NOMO-1 (cell line): ENCODE results near the gene LRRC4B.

Experiments
- DNase-seq, 2 experiments: peaks; one replicate each; lab custom pipeline; 2025; ENCODE audit not compliant: unreplicated experiment in 2 of 2; lab: John Stamatoyannopoulos, UW

Gene LRRC4B

GRCh38 chr19:50554212-50554611 is 14.0 kb downstream of the LRRC4B start:
- no peak for DNase-seq

- DNase-seq = no peak
Observed at GRCh38 chr19:50553134-50553703, 15.0 kb downstream of the LRRC4B start.

GRCh38 chr19:50552540-50552939 is 15.7 kb downstream of the LRRC4B start:
- DNase-seq = no peak

- DNase-seq = no peak
Observed at GRCh38 chr19:50551715-50552187, 16.5 kb downstream of the LRRC4B start.

GRCh38 chr19:50551034-50551714 is 17.1 kb downstream of the LRRC4B start:
- DNase-seq = no peak

- no peak for DNase-seq
Observed at GRCh38 chr19:50550594-50550966, 17.7 kb downstream of the LRRC4B start.

GRCh38 chr19:50549927-50550593 is 18.2 kb downstream of the LRRC4B start:
- no peak for DNase-seq

GRCh38 chr19:50549059-50549926 is 18.9 kb downstream of the LRRC4B start:
- no peak for DNase-seq

- DNase-seq = no peak
Observed at GRCh38 chr19:50548191-50549058, 19.8 kb downstream of the LRRC4B start.

GRCh38 chr19:50547385-50548190 is 20.6 kb downstream of the LRRC4B start:
- no peak for DNase-seq

GRCh38 chr19:50546527-50547221 is 21.6 kb downstream of the LRRC4B start:
- DNase-seq = no peak

GRCh38 chr19:50542943-50543342 is 25.3 kb downstream of the LRRC4B start:
- DNase-seq = no peak

GRCh38 chr19:50537769-50538230 is 30.4 kb downstream of the LRRC4B start:
- DNase-seq = peak; percentile 44 to 46

- no peak for DNase-seq
Observed at GRCh38 chr19:50537306-50537685, 30.9 kb downstream of the LRRC4B start.

- no peak for DNase-seq
Observed at GRCh38 chr19:50536662-50537305, 31.5 kb downstream of the LRRC4B start.

- no peak for DNase-seq
Observed at GRCh38 chr19:50535672-50536187, 32.5 kb downstream of the LRRC4B start.

GRCh38 chr19:50534478-50534877 is 33.8 kb downstream of the LRRC4B start:
- no peak for DNase-seq

GRCh38 chr19:50532952-50533351 is 35.3 kb downstream of the LRRC4B start:
- DNase-seq = no peak
